ENCODE measurements around the gene CENPP. TPM values are rescaled to one million over a fixed set of nuclear protein-coding genes. Genes with fewer than 3 reads are reported as not detected.

The CENPP gene
- total RNA-seq, 2 donors from 2014 or later = 0.78 to 2.3 TPM

- no peak overlapping the region for H3K27ac ChIP-seq
- WGBS, 2 donors = 81 to 83% methylated on average over 5 of the region's 5 CpGs
Observed at GRCh38 chr9:92661127-92661526, 335.4 kb downstream of the CENPP start.

GRCh38 chr9:92661743-92662142 is 336.0 kb downstream of the CENPP start:
- TF ChIP-seq CTCF (IDR thresholded peaks at IDR 0.05) (no peak), POLR2A (IDR thresholded peaks at IDR 0.05) (no peak)
- no peaks in the 10 kb centered on the region for H3K27me3 ChIP-seq
- H3K36me3 ChIP-seq (replicated peaks in 1 of 2; ENCODE audit: insufficient read depth in 1 of 2, low read depth in 2 of 2) = no peaks in the 10 kb centered on the region
- H3K9me3 ChIP-seq = no peaks in the 10 kb centered on the region
- intact Hi-C loops (cut with DNase I) = no loop called here
- H3K4me1 ChIP-seq = peaks cover 12% of the 10 kb centered on the region
- H3K4me3 ChIP-seq = no peak overlapping the region
- no peak for DNase-seq
- no peak overlapping the region for H3K27ac ChIP-seq
- no peak for ATAC-seq
- 83 to 88% methylated on average over 4 of the region's 4 CpGs for WGBS, 2 donors

More at GRCh38 chr9:92661127-92661526, 335.4 kb downstream of the CENPP start:
- DNase-seq = no peak
- no peak overlapping the region for H3K4me3 ChIP-seq
- no peaks in the 10 kb centered on the region for H3K9me3 ChIP-seq
- peaks cover 6% of the 10 kb centered on the region for H3K4me1 ChIP-seq
- intact Hi-C loops (cut with DNase I) = no loop called here
- no peak for ATAC-seq
- no peaks in the 10 kb centered on the region for H3K36me3 ChIP-seq (replicated peaks in 1 of 2; ENCODE audit: insufficient read depth in 1 of 2, low read depth in 2 of 2)
- no peaks in the 10 kb centered on the region for H3K27me3 ChIP-seq
- TF ChIP-seq CTCF (IDR thresholded peaks at IDR 0.05) (no peak), POLR2A (IDR thresholded peaks at IDR 0.05) (no peak)

GRCh38 chr9:92663126-92663525 is 337.4 kb downstream of the CENPP start:
- Histone ChIP-seq H3K9me3 (no peaks in the 10 kb centered on the region), H3K27me3 (no peaks in the 10 kb centered on the region), H3K4me3 (no peak overlapping the region), H3K36me3 (replicated peaks in 1 of 2; ENCODE audit: insufficient read depth in 1 of 2, low read depth in 2 of 2) (no peaks in the 10 kb centered on the region), H3K27ac (no peak overlapping the region), H3K4me1 (peaks cover 17% of the 10 kb centered on the region)
- 91 to 98% methylated on average over 3 of the region's 3 CpGs for WGBS, 2 donors
- ATAC-seq (no peak), DNase-seq (no peak)
- intact Hi-C loops (cut with DNase I) = no loop called here
- TF ChIP-seq POLR2A (IDR thresholded peaks at IDR 0.05) (no peak), CTCF (IDR thresholded peaks at IDR 0.05) (no peak)

GRCh38 chr9:92663951-92664350 is 338.2 kb downstream of the CENPP start:
- Histone ChIP-seq H3K27me3 (no peaks in the 10 kb centered on the region), H3K27ac (no peak overlapping the region), H3K4me3 (no peak overlapping the region), H3K9me3 (no peaks in the 10 kb centered on the region), H3K4me1 (peaks cover 24% of the 10 kb centered on the region), H3K36me3 (replicated peaks in 1 of 2; ENCODE audit: insufficient read depth in 1 of 2, low read depth in 2 of 2) (no peaks in the 10 kb centered on the region)
- intact Hi-C loops (cut with DNase I) = no loop called here
- no peak for ATAC-seq
- TF ChIP-seq POLR2A (IDR thresholded peaks at IDR 0.05) (no peak), CTCF (IDR thresholded peaks at IDR 0.05) (no peak)
- no peak for DNase-seq
- WGBS, 2 donors = 88 to 96% methylated on average over 7 to 9 of the region's 10 CpGs

GRCh38 chr9:92664394-92665152 is 338.8 kb downstream of the CENPP start:
- no peak for ATAC-seq
- H3K27me3 ChIP-seq = no peaks in the 10 kb centered on the region
- no peaks in the 10 kb centered on the region for H3K9me3 ChIP-seq
- intact Hi-C loops (cut with DNase I) = no loop called here
- TF ChIP-seq CTCF (IDR thresholded peaks at IDR 0.05) (no peak), POLR2A (IDR thresholded peaks at IDR 0.05) (no peak)
- peaks cover 28% of the 10 kb centered on the region for H3K4me1 ChIP-seq
- DNase-seq = no peak
- H3K36me3 ChIP-seq (replicated peaks in 1 of 2; ENCODE audit: insufficient read depth in 1 of 2, low read depth in 2 of 2) = no peaks in the 10 kb centered on the region
- H3K27ac ChIP-seq = no peak overlapping the region
- 73 to 75% methylated on average over 8 to 13 of the region's 13 CpGs for WGBS, 2 donors
- H3K4me3 ChIP-seq = no peak overlapping the region

Measured in body of pancreas (tissue), 4 donors.